Coronary artery (tissue), 2 donors: ENCODE results near the gene CMTR1.

Experiments used
- DNase-seq: peaks from one replicate; pipeline ENCODE4 v3.0.0-alpha.2; 2017; ENCODE audit warnings: low spot score
- H3K27ac ChIP-seq, 2 donors: fragments of 200-600 bp; sonication (generic); one replicate each; pipeline ENCODE4 v1.5.1; 2016 to 2019
- H3K4me3 ChIP-seq: fragments of 200-600 bp; sonication (generic); 2 replicates; pipeline ENCODE4 v1.5.1; 2016; ENCODE audit warnings: mild to moderate bottlenecking, moderate library complexity
- TF ChIP-seq, protein P1 (sequence below): fragments of 200-600 bp; sonication (generic); IDR thresholded peaks from one replicate; pipeline ENCODE4 v1.5.1; 2019; ENCODE audit warnings: antibody characterized with exemption

Gene CMTR1

DNA sequence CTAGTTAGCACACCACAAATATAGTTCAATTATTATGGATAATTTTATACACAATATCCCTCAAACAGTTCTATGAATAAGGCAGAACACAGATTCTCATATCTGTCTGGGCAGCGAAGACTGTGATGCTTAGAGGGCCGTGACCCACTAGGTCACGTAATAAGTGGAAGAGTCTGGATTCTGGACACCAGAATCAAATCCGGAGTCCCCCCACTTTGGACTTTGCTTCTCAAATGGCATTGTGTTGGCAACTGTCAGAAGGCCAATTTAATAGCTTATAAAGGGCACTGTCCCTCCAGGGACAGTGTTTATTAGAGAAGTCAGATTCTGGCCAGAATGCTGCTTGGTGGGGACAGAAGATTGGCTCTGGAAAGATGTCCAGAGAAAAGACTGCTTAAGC, 73.5 kb downstream of the CMTR1 start:
- Histone ChIP-seq H3K4me3 (no peak overlapping the region), H3K27ac (no peak overlapping the region)
- DNase-seq, result no peak
- TF ChIP-seq, protein P1, sequence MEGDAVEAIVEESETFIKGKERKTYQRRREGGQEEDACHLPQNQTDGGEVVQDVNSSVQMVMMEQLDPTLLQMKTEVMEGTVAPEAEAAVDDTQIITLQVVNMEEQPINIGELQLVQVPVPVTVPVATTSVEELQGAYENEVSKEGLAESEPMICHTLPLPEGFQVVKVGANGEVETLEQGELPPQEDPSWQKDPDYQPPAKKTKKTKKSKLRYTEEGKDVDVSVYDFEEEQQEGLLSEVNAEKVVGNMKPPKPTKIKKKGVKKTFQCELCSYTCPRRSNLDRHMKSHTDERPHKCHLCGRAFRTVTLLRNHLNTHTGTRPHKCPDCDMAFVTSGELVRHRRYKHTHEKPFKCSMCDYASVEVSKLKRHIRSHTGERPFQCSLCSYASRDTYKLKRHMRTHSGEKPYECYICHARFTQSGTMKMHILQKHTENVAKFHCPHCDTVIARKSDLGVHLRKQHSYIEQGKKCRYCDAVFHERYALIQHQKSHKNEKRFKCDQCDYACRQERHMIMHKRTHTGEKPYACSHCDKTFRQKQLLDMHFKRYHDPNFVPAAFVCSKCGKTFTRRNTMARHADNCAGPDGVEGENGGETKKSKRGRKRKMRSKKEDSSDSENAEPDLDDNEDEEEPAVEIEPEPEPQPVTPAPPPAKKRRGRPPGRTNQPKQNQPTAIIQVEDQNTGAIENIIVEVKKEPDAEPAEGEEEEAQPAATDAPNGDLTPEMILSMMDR, result no peak

DNA sequence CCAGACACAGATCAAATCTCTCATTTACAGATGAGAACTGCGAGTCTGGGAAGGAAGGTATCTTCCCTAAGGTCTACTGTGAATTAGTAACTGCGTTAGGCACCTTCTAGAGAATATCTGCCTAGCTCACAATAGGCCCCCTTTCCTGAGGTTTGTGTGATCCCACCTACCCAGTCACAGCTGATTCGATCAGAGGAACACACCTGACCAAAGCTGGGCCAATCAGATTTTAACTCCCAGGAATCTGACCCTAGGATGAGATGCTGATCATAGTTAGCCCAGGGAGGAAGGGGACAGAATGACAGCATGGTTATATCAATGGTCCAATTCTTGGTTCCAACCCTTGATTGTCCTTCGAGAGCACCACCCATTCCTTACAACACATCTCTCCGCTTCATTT, 74.1 kb downstream of the CMTR1 start:
- no peak overlapping the region for H3K27ac ChIP-seq
- TF ChIP-seq, protein P1, result no peak
- H3K4me3 ChIP-seq, result no peak overlapping the region
- DNase-seq, result no peak

GRCh38 chr6:37507690-37508421, 74.8 kb downstream of the CMTR1 start:
- TF ChIP-seq, protein P1, result no peak
- Histone ChIP-seq H3K4me3 (no peak overlapping the region), H3K27ac (no peak overlapping the region)
- no peak for DNase-seq

DNA sequence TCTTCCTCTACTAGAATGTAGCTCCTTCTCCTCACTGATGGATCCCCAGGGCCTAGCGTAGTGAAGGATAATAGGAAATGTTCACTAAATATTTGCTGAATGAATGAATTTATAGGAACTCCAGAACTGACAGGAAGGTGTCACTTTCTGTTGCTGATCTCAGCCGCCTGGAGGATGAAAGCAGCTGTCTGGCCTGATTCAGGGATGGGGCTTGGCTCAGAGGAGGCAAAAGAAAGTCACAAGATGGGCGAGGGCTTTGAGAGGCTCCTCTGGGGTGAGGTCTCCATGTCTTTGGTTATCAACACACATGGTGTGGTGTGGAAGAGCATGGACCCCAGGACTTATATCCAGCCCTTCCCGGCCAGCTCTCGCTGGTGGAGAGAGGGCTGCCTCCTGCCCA, 78.2 kb downstream of the CMTR1 start:
- Histone ChIP-seq H3K4me3 (no peak overlapping the region), H3K27ac (no peak overlapping the region)
- DNase-seq, result no peak
- TF ChIP-seq, protein P1, result no peak

DNA sequence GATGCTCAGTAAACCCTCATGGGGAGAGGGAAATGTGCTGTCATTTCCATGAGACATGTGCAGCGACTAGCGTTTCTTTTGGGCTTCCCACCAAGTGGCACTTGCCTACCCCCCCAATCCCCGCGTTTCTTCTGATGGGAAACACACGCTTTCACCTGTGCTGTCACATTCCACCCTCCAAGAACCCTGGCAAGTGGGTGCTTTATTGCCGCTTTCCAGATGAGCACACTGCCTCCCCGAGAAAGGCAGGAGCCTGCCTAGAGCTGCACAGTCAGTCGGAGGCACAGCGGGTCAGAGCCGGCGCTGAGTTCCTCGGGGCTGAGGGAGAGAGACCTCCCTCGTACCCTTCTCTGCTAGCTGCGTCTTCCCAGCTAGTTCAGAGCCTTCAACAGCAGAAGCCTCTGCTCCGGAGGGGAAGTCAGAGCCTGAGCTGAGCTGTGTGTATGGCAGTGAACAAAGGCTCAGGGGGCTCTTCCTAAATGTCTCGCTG, 78.9 kb downstream of the CMTR1 start:
- H3K27ac ChIP-seq, result no peak overlapping the region
- TF ChIP-seq, protein P1, result no peak
- DNase-seq, result no peak
- no peak overlapping the region for H3K4me3 ChIP-seq

GRCh38 chr6:37512400-37513011, 79.5 kb downstream of the CMTR1 start:
- Histone ChIP-seq H3K27ac (no peak overlapping the region), H3K4me3 (no peak overlapping the region)
- no peak for DNase-seq
- TF ChIP-seq, protein P1, result no peak

GRCh38 chr6:37513155-37513554, 80.1 kb downstream of the CMTR1 start:
- no peak for DNase-seq
- TF ChIP-seq, protein P1, result no peak
- H3K27ac ChIP-seq, result no peak overlapping the region
- no peak overlapping the region for H3K4me3 ChIP-seq
